Gastroesophageal sphincter (tissue), 3 donors: ENCODE results near the gene TNS1.

Experiments
- CTCF ChIP-seq, 4 experiments: fragments of 200-600 bp in 2 of 4; fragments of 450-650 bp in 2 of 4; sonication (generic) in 1 of 4; IDR thresholded peaks; one replicate each; pipeline ENCODE4 v1.5.1; 2017 to 2019; ENCODE audit warnings: antibody characterized with exemption in 4 of 4, mild to moderate bottlenecking in 2 of 4, moderate library complexity in 2 of 4
- EP300 ChIP-seq: sonication (generic); formaldehyde crosslinking; IDR thresholded peaks from one replicate; pipeline ENCODE4 v1.6.1; 2017; ENCODE audit warnings: antibody characterized with exemption, mild to moderate bottlenecking
- POLR2A ChIP-seq, 2 donors: fragments of 450-650 bp; IDR thresholded peaks; one replicate each; pipeline ENCODE4 v1.6.1; 2017; ENCODE audit warnings: antibody characterized with exemption in 2 of 2, mild to moderate bottlenecking in 2 of 2, moderate library complexity in 1 of 2

- peak; percentile 83 to 95 (median 94) for TF ChIP-seq CTCF (IDR thresholded peaks at IDR 0.05)
- TF ChIP-seq EP300, result no peak
- TF ChIP-seq POLR2A (IDR thresholded peaks at IDR 0.05), result no peak
These were observed 14.6 kb downstream of the TNS1 start for GRCh38 chr2:217988014-217988839.
